GM19324 (cell line): Measurements from ENCODE around the gene TMEM80.
"Not testable (repeated sequence)": the region's sequence is repeated elsewhere in the genome, so short reads cannot be mapped to it uniquely, and the experiment has no call there.

Experiments used
- ATAC-seq: cut with Tn5 transposase; IDR thresholded peaks from one replicate; pipeline ENCODE4 v1.9.1; 2021; ENCODE audit warnings: mild to moderate bottlenecking, moderate library complexity; ENCODE audit not compliant: unreplicated experiment, low FRiP score

TMEM80 gene

DNA sequence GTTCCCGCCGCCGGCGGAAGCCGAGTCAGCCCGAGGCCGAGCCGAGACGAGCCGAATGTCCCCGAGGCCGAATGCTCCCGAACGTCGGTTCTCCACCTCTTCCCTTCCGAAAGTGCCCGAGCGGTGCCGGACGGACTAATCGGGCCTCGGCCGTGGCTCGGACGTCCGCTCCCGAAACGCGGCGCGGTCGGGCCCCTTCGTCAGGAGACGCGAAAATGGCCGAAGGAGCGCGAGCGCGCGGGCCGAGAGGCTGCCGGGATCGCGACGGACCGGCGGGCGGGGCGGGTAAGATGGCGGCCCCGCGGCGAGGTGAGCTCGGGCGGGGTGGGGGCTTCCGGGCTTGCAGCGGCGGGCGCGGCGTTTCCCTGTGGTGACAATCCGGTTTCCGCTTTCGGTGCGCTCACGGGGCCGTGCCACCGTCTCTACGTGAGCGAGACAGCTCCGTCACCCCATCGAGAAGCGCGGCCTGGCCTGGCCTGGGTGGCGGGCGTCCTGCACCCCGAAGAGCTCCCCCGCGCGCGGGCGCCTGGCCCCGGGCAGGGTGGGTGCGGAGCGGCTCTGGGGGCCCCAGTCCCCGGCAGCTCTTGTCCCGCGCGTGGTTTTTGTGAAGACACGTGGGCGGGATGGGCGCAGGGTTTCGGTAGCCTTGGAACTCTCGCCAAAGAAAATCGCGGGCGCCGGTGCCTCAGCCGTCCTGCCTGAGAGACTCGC is at the start of gene TMEM80:
TSS of gene TMEM80 (plus strand) at position 279 of the 711 bp plus-strand sequence. CDS start at position 291, 12 bp downstream.
- ATAC-seq = peak; percentile 76

DNA sequence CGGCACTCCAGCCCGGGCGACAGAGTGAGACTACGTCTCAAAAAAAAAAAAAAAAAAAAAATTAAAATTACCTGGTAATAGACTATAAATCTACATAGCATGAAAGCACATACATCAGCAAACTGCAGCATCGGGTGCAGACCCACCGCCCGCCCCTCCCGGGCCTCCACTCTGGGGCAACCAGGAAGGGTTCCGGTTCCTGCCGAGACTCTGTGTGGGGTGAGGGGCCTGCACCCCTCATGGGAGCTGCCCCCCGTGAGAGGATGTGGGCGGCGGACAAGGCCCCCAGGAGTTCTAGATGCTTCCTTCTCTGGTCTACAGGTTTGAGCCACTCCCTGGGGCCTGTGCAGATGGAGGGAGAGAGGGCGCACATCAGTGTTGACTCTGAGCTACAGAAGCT is 49.4 kb upstream of the TMEM80 start:
- no peak for ATAC-seq

DNA sequence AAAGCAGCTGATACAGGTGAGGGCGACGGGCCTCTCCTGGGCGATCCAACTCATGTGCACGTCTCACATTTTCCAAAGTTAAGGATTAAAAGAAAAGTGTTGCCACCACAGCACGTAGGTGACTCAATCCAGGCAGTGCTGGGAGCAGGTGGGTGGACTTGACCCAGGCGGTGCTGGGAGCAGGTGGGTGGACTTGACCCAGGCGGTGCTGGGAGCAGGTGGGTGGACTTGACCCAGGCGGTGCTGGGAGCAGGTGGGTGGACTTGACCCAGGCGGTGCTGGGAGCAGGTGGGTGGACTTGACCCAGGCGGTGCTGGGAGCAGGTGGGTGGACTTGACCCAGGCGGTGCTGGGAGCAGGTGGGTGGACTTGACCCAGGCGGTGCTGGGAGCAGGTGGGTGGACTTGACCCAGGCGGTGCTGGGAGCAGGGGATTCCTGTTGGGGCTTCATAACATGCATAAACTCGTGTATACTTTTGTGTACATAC is 47.9 kb upstream of the TMEM80 start:
- not testable (repeated sequence) for ATAC-seq

DNA sequence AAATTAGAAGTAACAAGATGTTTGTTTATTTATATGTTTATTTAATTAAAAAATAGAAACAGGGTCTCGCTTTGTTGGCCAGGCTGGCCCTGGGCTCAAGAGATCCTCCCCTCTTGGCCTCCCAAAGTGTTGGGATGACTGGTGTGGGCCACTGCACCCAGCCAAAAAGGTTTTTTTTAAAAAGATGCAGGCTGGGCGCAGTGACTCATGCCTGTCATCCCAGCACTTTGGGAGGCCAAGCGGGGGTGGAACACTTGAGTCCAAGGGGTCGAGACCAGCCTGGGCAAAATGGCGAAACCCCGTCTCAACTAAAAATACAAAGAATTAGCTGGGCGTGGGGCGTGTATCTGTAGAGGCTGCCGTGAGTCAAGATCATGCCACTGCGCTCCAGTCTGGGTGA is 45.1 kb upstream of the TMEM80 start:
- no peak for ATAC-seq

DNA sequence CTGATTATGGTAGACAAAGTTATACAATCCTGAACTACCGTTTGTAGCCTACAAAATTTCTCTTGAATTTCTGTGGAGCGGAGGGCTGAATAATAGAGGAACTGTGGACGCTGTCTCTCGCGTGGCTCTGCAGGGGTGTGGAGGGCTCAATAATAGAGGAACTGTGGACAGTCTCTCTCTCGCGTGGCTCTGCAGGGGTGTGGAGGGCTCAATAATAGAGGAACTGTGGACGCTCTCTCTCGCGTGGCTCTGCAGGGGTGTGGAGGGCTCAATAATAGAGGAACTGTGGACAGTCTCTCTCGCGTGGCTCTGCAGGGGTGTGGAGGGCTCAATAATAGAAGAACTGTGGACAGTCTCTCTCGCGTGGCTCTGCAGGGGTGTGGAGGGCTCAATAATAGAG is 42.5 kb upstream of the TMEM80 start:
- not testable (repeated sequence) for ATAC-seq

DNA sequence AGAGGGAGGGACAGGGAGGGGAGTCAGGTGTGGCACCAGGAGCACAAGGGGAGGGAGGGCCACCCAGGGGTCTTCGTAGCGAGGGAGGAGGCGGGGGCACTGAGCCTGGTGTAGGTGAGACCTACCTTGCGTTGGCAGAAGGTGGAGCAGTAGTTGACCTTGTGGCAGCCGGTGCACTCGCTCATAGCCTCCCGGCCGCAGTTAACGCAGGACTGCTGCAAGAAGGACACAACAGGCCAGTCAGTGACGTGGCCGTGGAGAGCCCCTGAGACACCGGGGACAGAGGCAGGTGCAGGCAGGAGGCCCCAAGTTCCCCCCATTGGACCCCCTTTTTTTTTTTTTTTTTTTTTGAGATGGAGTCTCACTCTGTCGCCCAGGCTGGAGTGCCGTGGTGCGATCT is 41.8 kb upstream of the TMEM80 start:
- ATAC-seq = no peak

DNA sequence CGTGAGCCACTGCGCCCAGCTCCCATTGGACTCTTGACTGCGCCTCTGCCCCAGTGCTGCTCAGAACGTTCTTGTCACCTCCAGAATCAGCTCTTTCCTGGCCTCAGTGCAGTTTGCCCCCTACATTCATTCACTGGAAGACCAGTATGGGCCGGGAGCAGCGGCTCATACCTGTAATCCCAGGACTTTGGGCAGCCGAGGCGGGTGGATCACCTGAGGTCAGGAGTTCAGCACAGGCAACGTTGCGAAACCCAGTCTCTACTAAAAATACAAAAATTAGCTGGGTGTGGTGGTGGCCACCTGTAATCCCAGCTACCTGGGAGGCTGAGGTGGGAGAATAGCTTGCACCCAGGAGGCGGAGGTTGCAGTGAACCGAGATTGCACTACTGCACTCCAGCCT is 41.2 kb upstream of the TMEM80 start:
- ATAC-seq = not testable (repeated sequence)

DNA sequence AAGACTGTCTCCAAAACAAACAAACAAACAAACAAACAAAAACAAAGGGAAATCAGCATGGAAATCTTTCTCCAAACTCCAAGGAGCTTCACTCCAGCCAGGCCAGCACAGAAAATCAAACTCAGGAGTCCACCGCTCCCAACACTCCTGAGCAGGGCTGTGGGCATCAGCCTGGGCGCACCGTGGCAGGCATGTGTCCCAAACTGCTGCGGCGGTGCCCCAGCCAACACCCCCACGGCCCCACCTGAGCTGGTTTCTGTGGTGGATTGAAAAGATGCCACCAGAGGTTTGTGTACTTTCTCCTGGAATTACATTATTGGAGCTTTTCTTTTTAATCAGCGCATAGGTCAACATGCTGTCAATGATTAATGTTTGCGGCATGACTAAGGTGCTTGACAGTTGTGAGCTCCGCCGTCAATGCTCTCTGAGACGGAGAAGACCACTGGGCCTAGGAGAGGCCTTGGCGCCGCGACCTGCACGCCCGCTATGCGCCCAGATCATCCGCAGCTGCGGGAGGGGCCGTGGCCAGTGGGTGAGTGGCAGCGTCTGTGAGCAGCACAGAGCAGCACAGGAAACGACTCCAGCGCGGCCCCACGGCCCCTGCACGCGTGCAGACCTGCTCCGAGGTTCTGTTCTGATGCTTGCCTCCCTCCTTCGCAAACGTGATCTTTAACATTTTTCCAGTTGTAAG is 40.4 kb upstream of the TMEM80 start:
- ATAC-seq = no peak

DNA sequence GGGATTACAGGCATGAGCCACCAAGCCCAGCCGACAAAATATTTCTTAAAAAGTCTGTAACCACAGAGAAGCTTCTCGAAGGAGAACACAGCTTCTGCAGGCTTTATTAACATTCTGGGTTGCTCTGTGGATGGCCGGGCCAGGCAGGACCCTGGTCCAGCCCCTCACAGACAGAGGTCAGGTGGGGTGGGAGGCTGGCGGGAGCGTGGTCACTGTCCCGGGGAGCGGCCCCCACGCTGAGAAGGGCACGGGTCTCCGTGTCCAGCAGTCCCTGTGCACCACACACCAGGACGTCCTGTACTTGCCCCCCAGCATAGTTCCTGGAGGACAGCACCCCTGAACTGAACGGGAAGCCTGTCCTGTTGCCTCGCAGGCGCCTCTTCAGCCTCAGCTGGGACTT is 39.2 kb upstream of the TMEM80 start:
- no peak for ATAC-seq

DNA sequence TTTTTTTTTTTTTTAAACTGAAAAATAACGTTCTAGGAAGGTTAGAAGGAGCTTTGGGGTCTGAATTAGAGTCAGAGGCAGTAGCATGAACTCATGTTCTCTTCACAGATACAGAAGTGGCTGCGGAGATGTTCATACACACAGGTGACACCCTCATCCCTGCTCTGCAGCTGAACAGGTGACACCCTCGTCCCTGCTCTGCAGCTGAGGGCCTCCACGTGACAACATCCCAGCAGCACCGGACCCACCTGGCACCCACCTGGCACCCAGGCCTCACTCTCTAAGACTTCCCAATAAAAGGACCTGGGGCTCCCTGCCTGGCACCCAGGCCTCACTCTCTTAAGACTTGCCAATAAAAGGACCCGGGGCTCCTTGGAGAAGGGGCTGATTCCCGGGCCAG is 38.8 kb upstream of the TMEM80 start:
- ATAC-seq = no peak

DNA sequence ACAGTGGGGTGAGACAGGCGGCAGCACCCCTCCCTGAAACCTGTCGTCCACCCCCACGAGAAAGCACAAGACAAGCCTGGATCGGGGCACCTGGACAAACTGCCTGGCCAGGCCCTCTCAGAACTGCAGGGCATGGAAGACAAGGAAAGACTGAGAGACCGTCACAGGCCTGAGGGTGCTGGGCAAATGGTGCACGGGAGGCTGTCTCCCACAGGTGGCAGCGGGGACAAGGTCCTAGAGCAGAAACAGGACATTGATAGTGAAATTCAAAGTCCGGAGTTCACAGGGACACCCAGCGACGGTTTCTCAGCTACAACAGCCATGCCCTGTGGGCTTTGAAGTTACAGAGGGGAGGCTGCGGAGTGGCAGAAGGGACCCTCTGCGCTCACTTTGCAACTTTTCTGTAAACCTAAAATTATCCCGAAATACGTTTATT is 37.9 kb upstream of the TMEM80 start:
- no peak for ATAC-seq

DNA sequence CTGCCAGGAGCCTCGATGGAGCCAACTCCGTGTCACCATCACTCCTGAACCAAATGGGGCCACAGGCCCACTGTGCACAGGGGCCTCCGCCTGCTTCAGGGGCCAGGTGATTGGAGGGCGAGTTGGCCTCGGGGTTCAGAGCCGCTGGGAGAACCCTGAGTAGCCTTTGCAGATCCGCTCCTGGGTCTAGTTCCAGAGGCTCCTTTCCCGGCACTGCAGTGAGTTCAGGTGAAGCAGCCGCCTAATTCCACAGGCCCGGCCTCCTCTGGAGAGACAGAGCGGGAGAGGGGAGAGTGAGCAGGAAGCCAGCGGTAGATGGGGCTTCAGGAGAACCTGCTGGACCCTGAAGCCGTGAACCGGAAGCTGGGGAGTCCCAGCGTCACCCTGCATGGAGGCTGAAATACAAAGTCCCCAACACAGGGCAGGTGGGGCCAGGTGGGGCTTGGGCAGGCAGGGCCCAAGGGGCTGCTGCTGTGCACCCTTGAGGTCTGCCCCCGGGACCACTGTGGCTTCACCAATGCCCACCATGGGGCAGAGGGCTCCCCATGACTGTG is 36.0 kb upstream of the TMEM80 start:
- ATAC-seq = no peak

DNA sequence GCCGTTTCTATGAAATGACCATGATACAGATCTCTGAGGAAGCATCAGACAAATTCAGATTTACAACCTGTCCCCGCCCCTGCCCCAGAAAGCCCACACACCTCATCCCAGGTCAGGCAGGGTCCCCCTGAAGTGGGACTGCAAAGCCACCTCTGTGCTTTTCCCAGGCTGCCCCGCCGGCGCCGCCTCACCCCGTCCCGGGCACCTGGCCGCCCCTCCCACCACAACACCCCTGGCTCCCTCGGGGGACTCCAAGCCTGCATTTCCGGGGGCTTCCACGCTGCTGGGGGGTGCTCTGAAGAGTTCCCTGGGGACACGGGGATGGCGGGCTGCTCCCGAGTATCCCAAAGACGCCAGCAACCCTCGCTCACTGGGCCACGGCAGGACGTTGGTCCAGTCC is 35.3 kb upstream of the TMEM80 start:
- ATAC-seq = no peak

DNA sequence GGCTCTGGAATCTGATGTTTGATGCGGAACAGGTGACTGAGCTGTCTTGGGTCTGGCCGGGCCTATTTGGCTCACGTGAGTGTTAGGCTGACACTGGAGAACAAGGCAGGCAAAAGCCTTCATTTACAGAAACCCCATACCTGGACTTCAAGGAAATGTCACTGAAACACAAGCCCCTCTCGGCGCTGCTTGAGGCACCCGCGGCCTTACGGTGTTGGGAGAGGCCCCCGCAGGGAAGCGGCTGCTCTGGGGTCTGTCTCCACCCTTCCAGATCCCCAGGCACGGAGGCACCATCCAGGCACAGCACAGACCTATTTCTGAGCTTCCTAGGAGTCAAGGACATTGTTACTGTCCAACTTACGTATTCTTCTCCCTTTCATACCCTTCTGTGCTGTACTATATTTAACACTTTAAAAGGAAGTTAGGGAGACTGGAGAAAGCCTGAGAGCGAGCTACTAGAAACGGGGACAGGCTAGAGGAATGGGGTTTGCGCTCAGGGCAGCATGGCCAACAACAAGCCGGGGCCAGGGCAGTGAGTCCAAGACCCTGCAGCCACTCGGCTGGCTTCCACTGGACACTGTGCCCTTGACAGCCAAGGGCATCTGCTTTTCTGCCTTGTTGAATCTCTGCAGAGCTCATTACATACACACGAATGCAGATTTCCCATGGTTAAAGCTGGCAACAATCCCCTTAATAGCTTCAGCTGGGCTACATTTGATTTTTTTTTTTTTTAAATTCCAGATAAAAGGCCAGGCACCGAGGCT is 34.8 kb upstream of the TMEM80 start:
- ATAC-seq = no peak

DNA sequence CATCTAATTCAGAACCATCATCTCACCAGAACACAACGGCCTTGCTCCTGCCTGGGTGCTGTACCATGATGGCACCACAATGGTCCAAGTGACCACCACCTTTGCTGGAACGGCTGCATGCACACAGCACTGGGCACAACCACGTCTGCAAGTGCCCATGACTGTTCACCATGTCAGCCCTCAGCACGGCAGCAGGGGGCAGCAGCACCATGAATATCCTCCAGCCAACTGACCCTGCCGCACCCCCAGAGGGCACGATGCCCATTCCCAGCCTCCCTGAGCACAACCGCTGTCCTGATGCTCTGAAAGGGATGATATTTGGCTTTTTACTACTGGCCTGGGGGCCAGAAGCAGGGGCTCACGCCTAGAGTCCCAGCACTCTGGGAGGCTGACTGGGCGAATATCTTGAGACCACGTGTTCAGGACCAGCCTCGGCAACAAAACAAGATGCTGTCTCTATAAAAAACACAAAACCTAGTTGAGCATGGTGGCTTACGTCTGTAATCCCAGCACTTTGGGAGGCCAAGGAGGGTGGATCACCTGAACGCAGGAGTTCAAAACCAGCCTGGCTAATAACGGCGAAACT is 32.8 kb upstream of the TMEM80 start:
- no peak for ATAC-seq

DNA sequence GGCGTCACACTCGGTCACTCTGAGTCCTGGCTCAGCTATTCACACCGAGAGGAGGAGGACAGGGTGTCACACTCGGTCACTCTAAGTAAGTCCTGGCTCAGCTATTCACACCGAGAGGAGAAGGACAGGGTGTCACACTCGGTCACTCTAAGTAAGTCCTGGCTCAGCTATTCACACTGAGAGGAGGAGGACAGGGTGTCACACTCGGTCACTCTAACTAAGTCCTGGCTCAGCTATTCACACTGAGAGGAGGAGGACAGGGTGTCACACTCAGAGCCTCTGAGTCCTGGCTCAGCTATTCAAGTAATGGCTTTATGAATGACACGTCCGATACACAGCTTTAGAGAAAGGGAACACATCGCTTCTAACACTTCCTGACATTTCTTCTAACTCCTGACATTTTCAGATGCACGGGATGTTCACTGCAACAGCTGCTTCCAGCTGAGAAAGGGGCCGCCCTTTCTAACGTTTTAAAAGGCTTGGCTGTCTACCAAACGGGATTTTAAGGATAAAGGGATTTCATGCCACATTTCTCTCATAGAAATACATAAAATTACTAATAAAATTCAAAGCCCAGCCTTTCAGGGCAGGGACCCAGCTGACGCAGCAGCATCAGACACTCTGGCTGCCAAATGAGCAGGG is 30.4 kb upstream of the TMEM80 start:
- no peak for ATAC-seq

DNA sequence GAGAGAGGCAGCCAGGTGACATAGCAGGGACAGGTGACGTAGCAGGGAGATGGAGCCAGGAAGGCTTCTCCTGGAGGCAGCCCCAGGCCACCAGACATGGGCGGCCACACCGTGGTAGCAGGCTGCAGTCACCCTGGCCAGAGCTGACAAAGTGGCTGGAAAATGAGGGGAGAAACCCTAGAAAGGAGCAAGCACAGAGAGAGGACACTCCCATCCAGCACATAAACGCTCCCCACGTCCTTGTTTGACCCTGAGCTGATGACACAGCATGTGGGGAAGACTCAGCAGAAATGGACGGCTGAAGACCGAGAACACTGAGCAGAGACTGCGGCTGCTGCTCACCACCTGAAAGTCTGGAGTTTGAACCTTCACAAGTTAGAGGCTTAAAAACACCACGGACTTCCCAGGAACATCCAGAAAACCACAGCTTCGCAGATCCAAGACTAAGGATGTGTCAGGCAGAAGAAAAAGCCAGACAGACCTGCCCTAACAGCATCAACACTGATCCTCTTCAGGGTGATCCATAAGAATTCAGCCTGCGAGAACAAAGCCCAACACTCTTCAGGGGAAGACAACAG is 29.8 kb upstream of the TMEM80 start:
- ATAC-seq = no peak

DNA sequence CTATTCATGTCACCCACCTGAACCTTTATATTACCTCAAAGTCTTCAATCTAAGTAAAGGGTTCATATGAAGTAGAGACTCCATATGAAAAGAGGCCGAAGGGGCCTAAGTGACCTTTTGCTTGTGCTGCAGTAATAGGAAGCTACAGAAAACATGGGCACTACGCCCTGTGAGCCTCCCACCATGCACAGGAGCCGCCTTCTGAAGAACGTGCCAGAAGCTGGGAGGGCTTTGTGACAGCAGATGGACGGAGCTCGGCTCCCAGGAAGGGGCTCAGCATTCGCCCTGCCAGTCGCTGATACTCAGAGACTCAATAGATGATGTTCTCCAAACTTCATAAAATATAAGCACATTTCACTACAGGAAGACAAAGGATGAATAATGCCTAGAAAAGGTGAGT is 21.8 kb upstream of the TMEM80 start:
- no peak for ATAC-seq

DNA sequence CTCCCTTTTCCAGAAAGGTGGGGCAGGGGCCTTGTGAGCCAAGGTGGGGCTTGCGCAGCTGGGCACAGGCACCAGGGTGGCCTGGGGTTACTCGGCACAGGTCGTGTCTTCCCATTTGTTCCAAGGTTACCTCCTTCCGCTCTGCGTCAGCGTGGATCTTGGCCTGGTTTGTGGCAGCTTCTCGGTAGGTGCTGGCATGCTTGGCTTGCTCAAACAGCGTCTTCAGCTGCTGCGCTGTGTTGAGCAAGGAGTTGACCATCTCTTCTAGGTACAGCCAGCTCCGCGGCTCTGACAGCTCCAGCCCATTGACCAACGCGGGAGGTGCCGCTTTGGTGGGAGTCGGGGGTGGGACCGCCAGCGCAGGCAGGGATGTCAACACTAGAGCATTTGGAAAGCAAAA is 21.2 kb upstream of the TMEM80 start:
- ATAC-seq = no peak

DNA sequence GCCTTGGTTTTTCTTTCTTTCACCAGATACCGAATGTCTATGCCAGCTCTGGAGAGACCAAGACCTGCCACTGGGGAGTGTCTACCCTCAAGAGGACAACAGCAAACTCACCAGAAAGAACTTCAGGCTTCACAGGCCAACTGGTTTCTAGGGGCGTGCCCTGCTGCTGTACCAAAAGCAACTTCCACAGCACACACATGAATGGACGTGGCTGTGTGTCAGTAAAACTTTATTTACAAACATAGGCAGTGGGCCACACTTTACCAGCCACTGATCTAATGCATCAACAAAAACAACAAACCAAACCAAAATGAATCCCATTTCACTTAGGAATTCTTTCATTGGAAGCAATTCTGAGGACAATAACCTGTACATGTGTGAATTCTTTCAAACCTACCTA is 17.3 kb upstream of the TMEM80 start:
- no peak for ATAC-seq
